ENCODE data around the gene EHD4. TPM values are rescaled to one million over a fixed set of nuclear protein-coding genes. Genes with fewer than 3 reads are reported as not detected.
A peak's percentile ranks its signal among the peaks of the same experiment; 100 is the strongest.

EHD4 gene
- polyA plus RNA-seq, 3 donors = 13.7 to 17.0 (median 15.8) TPM

DNA sequence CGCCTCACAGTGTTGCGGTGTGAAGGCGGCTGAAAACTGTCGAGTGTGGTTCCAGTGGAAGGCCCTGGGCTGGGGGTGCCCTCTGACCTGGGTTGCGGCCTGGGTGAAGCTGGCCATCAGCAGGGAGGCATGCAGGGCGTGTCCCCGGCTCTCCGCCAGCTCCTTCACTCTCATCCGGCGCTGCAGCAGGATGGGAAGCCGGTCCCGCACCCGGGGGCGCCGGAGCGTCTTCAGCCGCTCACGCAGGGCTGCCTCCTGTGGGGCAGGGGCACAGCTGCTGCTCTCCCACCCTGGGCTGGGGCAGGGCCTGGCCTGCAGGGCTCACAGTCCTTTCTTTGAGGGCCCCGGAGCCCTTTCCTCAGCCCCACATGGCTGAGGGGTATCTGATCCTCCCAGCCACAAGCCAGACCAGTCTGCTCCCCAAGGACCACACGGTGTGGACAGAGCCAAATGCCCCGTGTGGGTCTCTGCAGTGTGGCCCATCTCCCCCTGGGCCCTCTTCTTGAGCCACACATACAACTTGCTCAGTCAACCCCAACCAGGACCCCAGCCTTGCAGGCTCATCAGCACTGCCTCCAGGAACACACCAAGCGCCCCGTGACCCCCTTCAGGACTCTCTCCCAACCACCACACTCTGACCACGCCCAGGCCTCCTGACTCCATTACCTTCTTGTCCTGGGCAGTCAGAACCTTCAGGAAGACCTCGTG is 105.3 kb downstream of the EHD4 start:
- DNase-seq (ENCODE audit: low read depth in 3 of 3, low spot score in 2 of 3) = no peak

DNA sequence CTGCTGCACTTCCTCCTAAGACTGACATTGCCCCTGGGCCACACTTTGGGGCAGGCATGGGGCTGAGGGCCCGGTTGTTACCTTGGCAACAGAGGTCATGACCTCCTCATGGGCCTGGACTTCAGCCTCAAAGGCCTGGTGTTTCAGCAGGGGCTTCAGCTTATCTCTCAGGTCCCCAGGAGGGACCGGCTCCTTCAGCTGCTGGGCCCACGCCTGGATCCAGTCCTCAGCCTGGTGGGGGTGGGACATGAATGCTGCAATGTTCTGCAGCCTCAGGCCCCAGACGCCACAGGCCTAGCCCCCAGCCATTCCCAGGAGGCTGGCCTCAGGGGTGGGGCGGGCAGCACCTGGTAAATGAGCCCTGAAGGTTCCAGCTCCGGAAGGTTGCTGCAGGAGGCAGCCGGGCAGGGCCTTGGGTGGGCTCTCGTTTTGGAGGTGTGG is 106.1 kb downstream of the EHD4 start:
- DNase-seq (ENCODE audit: low read depth in 3 of 3, low spot score in 2 of 3) = no peak

DNA sequence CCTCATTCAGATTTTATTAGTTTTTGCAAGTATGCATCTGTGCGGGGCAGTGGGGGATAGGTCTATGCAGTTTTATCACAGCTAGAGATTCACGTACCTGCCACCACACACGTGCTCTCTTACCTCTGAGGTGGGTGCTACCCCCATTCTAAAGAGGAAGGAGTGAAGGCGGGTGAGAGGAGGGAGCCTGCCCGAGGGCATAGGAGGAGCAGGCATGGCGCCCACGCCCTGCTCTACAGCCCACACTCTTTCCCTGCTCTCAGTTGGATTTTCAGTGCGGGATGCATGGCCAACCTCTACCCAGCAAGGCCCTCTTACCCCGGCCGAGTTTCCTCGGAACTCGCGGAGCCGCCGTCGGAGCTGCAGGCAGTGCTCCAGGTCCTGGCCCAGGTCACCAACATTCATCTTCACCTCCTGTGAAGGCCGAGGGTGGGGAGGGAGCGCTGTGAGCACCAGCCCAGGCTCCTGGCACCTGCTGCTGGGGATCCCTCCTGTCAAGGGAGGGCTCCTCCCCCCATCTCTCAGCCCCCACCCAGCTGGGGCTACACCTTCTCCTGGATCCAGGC is 106.8 kb downstream of the EHD4 start:
- no peak for DNase-seq (ENCODE audit: low read depth in 3 of 3, low spot score in 2 of 3)

DNA sequence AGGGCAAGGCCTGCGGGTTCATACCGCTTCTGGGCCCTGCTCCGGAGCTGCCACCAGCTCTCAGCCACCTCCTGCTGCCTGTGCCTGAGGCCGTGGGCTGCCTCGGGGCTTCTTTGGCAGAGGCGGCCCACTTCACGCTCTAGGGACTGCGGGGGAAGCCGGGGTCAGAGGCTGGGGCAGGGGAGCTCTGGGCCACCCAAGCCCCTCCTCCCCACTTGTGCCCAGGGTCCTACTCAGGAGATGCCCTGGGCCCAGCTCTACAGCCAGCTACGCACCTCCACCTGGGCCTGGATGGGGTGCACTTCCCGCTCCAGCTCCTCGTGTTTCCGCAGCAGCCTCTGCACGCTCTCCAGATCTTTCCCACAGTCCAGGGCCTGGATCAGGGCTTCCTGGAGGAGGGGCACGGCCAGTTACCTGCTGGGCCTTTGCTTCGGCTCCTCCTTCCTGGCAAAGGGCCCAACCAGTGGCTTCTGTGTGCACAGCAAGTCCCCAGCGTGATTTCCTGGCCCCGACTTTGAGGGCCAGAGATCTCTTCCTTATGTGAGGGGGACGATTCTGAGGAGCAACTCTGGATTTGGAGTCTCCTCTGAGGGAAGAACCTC is 109.7 kb downstream of the EHD4 start:
- DNase-seq (ENCODE audit: low read depth in 3 of 3, low spot score in 2 of 3) = no peak

DNA sequence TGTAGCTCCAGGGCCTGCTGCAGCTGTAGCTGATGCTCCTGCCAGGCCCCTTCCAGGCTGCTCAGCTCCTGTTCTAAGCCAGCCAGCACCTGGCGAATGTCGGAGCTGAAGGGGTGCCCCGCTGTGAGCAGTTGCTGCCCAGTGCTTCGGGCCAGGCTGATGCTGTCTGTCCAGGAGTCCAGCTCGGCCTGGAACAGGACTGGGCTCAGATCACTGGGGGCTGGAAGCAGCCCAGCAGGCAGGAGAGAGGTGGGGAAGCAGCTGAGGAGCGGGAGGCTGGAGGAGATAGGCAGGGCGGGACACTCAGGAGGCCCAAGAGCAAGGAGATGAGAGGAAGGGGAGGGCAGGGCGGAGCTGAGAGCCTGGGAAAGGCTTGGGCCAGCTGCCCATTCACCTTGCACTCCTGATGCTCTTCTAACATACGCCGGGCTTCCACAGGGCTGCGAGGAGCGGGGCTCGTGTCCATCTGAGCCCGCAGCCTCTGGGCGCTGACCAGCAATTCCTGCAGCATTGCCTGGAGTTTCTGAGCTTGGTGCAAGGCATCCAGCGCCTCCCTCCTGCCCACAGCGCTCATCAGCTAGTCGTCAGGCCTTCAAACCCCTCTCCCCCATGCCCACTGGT is 110.5 kb downstream of the EHD4 start:
- no peak for DNase-seq (ENCODE audit: low read depth in 3 of 3, low spot score in 2 of 3)

DNA sequence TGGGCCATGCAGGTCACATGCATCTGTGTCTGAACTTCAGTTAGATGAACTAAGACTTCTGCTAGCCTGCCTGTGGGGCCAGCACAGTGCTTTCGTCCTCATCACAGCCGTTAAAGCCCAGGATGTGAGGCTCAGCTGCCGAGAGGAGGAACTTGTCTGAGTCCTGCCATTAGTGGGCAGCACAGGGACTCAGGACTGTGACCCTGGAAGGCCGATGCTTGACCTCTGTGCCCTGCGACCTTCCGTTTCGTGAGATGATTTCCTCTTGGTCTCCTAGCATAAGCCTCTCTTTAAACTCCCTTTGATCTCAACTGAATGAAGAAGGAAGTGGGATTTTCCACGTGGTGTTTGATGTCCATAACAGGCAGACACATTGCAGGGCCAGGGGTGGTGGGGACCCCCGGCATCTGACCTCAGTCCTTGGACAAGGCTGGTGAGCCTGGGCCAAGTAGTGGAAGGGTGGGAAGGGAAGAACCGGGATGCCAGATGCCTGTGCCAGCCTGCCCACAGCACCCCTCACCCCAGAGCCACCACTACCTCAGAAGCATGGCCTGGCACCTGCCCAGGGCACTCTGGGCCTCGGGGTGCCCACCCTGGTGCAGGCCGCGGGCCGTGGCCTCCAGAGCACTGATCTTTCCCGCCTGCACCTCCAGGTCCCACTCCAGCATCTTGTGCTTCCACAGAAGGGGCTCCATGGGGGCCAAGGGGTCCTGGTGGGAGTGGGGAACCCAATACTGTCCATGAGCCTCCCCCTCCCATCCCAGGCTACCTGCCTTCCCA is 112.1 kb downstream of the EHD4 start:
- no peak for DNase-seq (ENCODE audit: low read depth in 3 of 3, low spot score in 2 of 3)

DNA sequence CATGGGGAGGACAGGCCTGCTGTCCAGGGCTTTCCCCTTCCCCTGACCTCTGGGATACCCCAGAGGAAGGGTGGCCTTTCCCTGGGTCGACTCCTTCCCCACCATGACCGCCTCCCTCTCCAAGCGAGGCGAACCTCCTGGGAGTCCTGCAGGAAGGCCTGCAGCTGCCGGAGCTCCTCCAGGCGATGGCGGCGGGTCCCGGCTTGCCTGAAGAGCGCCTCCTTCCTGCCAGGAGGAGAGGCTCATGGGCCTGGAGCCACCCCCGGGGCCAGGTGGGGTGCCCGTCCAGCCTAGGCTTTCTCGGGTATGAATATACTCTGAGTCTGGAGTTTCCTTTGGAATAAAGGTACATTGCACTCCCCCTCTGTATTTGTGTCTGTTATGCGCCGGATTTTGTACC is 113.6 kb downstream of the EHD4 start:
- DNase-seq (ENCODE audit: low read depth in 3 of 3, low spot score in 2 of 3) = no peak

DNA sequence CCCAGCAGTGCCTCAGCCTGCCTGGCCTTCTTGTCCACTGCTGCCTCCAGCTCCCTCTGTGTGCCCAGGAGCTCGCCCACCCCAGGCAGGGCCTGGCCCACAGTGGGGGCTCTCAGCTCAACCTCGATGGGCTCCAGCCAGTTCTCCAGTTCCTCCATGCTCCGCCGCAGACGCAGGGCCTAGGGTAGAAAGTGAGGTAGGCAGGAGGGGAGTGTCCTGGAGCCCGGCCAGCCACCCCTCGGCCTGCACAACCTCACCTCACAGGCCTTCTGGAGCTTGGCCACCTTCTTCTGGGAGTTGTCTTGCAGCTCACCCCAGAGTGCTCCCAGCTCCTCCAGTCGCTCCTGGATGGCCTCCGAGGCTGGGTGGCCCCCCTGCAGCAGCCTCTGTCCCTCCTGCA is 115.0 kb downstream of the EHD4 start:
- no peak for DNase-seq (ENCODE audit: low read depth in 3 of 3, low spot score in 2 of 3)

DNA sequence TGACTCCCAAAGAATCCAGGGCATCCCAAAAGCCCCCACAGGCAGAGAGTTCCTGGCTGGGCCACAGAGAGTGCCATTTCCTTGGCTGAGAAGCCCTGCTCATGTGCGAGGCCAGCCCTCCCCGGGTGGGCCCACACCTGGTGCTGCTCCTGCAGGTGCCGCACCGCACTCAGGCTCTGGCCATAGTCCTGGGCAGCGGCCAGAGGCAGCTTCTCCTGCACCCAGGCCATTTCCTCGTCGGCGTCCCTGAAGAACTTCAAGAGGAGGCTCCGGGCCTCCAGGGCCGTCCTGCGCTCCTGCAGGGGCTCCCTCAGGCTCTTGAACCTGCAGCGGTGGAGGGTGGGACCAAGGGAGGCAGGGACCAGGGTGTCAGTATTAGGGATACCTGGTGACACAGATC is 115.6 kb downstream of the EHD4 start:
- DNase-seq (ENCODE audit: low read depth in 3 of 3, low spot score in 2 of 3) = no peak

DNA sequence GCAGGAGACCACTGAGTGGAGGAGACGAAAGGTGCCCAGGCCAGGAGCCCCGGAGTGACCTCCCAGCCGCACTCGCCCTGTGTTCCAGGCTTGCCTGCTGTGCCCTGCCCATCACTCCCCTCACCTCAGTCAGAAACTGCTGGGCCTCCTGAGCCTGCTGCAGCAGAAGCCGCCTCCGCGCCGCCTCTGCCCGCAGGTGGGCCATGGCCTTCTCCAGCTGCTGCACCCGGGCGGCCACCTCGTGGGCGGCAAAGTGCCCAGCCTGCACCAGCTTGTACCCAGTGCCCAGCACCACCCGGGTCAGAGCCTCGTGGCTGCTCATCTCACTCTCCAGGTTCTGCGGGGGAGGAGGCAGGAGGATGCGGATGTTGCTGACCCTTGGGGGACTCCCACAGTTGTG is 116.1 kb downstream of the EHD4 start:
- no peak for DNase-seq (ENCODE audit: low read depth in 3 of 3, low spot score in 2 of 3)

DNA sequence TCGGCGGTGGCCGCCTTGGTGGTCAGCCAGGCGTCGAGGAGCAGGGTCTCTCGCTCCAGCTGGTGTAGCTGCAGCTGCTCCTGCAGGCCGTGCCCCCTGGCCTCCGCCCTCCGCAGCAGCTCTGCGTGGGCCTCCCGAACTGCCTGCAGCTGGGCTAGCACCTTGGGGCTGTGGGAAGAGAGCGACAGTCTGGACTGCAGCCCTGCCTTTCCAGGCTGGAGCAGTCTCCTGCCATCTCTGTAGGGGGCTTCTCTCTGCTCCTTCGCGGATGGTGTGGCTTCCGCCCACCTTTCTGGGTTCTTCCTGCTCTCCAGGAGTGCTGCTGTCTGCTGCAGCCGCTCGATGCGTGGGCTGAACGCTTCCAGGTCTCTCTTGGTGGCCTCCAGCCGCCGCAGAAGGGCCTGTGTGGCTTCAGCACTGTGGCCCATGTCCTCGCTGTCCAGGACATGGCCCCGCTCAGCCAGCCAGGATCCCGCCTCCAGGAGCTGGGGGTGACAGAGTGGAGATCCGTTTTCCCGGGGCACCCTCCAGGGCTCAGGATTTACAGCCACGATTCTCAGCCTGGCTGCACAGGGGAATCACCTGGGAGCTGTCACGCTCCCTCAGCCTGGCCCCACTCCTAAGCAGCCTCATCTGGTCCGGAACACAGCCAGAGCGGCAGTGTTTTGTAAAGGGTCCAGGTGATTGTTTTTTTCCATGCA is 116.9 kb downstream of the EHD4 start:
- peak; percentile 17 to 44 (median 33) for DNase-seq (ENCODE audit: low read depth in 3 of 3, low spot score in 2 of 3)

DNA sequence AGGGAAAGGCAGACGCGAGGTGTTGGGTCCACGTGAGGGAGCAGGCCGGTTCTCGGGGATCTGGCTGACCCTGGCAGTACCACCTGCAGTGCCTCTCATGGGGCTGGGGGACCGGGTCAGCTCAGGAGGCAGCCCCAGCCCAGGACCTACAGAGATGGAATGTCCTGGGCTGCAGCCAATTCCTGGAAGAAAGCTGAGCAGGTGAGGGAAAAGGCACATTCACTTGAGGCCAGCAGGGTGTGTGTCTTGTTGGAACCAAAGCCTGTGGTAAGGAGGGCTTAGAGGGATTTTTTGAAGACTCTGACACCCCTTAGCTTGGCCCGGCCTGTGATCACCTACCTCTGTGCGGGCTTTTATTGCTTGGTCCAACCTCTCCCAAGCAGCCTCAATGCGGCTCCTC is 117.9 kb downstream of the EHD4 start:
- no peak for DNase-seq (ENCODE audit: low read depth in 3 of 3, low spot score in 2 of 3)

DNA sequence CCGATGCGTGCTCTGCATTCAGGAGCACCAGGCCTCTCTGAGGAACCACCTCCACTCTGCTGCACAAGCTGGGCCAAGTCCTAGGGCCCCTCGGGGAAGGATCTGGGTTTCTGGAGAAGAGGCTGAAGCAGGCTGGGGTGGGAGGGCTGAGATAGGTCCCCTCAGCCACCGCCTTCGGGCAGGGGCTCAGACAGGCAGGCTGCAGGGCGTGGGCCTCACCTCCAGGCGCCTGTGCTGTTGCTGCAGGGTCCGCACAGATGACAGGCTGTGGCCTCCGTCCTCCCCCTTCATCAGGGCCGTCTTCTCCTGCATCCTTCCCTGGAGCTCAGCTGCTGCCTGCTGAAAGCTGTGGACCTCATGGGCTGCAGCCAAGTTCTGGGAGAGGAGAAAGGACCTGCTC is 118.5 kb downstream of the EHD4 start:
- no peak for DNase-seq (ENCODE audit: low read depth in 3 of 3, low spot score in 2 of 3)

DNA sequence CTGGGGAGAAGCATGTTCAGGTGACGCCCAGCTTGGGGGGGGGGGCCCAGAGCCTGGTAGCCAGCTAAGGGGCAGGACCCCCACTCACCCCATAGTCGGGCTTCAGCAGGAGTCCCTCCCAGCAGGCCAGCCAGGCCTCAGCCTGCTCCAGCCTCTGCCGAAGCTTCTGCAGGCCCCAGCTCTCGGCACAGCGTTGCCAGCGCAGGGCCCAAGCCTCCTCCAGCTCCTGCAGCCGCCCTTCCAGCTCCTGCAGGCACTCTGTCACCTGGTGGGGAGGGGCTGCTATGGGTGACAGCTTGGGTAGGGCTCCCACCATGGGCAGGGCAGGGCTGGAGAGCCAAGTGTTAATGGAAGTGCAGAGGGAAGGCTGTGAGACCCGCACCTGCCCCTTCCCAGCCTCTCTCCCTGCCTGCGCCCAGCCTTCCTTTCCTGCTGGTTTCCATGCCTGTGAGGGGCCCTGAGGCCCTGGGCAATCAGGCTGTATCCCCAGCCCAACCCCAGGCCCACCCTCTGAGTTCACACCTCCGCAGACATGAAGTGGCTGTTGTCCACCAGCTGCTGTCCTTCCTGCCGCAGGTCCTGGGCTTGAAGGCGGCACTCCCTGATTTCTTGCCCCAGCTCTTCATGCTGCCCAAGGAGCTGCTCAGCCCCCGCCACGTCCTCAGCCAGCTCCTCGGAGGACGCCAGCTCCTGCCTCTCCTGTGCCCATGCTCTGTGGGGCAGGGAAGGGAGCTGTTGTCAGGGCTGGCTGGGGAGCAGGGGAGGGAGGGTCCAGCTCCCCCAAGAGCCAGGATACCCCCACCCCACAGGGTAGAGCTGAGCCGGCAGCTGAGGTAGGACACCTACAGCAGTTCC is 119.4 kb downstream of the EHD4 start:
- no peak for DNase-seq (ENCODE audit: low read depth in 3 of 3, low spot score in 2 of 3)

DNA sequence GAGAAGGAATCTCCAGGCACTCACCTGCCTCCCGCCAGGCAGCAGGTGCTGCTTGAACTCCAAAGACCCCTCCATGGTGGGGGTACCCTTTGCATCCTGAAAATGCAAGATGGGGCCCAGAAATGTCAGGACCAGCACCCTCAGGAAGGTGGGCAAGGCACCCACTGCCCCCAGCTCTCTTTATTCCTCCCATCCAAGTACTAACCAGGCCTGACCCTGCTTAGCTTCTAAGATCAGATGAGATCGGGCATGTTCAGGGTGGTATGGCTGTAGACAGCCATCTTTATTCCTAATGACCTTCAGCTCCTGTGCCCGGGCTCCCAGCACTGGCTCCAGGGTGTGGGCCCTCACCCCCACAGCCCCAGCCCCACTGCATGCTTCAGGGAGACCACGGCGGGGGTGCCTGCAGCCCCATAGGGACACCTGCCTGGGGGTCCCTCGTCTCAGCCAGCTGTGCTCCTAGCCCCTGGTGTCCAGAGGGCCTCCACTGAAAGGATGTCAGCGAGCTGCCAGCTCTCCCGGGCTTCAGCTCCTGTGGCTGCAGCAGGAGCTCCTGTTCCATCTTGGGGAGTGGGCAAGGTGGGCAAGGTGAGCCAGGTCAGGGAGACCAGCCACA is 120.5 kb downstream of the EHD4 start:
- DNase-seq (ENCODE audit: low read depth in 3 of 3, low spot score in 2 of 3) = no peak

DNA sequence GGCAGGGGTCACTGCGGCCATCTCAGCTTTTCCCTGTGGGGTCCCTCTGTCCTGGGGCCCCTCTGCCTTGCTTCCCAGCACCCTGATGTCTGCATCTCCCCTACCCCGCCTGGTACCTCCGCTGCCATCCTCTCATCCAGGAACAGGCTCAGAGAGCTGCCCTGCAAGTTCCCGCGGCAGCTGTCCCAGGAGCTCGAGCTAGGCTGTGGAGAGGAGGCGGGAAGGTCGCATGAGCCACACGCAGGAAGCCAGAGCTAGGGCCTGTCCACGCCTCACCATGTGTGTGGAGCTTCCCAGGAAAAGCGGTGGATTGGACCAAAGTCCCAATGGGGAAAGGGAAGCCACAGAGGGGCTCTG is 121.2 kb downstream of the EHD4 start:
- DNase-seq (ENCODE audit: low read depth in 3 of 3, low spot score in 2 of 3) = no peak

DNA sequence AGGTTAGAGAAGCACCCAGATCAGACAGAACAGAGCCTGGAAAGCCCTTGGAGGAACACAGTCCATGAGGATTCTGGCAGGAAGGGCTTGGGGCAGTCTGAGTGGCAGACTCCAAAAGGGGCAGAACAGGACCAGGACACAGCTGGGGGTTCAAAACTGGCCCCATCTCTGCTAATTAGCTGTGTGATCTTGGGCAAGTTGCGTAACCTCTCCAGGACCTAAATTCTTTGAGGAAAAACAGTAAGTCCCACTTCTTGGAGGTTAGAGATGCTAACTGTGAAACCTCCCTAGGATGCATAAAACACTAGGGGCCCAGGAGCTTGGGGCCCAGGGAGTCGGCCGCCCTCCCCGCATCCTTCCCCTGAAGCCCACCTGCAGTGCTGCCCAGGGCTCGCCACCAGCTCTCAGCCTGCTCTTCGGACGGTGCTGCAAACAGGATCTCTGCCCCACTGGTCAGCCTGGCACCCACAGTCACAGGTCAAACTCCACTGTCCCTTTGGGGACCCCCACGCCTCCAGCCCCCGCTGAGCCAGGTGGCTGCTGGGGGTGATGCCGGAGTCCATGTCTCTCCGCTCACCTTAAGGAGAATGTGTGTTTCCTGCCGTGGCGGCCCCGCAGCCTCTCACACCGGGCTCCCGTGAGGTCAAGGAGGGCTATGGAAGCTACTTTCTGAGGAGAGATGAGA is 121.7 kb downstream of the EHD4 start:
- DNase-seq (ENCODE audit: low read depth in 3 of 3, low spot score in 2 of 3) = no peak

DNA sequence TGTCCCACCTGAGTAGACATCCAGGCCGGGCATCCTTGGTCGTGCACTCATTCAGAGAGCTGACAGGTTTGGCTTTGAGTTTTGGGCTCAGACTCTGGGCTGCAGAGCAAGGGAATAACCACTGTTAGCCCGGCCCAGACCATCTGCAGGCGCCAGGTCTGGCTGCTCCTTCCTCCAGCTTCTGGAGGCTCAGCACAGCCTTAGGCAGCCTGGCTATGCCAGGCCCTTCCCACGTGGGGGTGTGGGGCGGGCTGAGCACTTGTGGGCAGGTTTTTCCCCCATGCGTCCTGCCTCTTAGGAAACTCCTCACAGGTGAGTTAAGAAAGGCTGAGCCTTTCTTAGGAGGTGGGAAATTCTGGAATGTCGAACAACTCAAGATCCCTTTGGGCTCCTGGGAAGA is 122.5 kb downstream of the EHD4 start:
- DNase-seq (ENCODE audit: low read depth in 3 of 3, low spot score in 2 of 3) = no peak

DNA sequence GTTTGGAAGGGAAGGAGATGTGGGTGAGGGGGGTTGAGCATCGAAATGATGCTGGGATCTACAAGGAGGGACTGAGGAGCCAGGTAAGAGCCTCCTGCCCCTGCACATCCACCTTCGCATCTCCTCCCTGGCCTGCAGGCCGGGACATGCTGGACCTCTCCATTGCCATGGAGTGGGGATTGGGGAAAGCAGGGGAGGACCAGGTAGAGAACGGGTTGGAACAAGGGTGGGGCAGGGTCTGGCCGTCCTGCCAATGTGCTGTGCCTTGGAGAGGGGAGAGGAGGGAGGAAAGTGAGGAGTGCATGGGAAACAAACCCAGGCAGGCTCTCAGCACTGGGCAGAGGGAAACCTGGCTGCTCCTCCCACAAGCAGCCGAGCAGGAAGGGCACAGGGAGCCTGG is 123.2 kb downstream of the EHD4 start:
- DNase-seq (ENCODE audit: low read depth in 3 of 3, low spot score in 2 of 3) = no peak
